HG03342 (cell line): ENCODE data around the gene SYT12.

Experiments
- ATAC-seq: cut with Tn5 transposase; IDR thresholded peaks from one replicate; pipeline ENCODE4 v1.9.1; 2021; ENCODE audit warnings: mild to moderate bottlenecking, moderate library complexity; ENCODE audit not compliant: unreplicated experiment

SYT12 gene

GRCh38 chr11:67054836-67055523, 32.0 kb downstream of the SYT12 start:
- no peak for ATAC-seq

GRCh38 chr11:67055812-67056211, 32.9 kb downstream of the SYT12 start:
- ATAC-seq, result no peak

GRCh38 chr11:67056267-67057204, 33.6 kb downstream of the SYT12 start, which contains the start of gene RHOD:
RHOD (plus strand) TSS chr11:67056847; CDS start chr11:67056903, 56 bp downstream.
- no peak for ATAC-seq

- no peak for ATAC-seq
Observed at GRCh38 chr11:67057205-67057672, 34.3 kb downstream of the SYT12 start.

- ATAC-seq, result no peak
Observed at GRCh38 chr11:67058506-67058905, 35.6 kb downstream of the SYT12 start.

GRCh38 chr11:67059671-67060070, 36.7 kb downstream of the SYT12 start:
- ATAC-seq, result no peak

GRCh38 chr11:67060111-67060522, 37.2 kb downstream of the SYT12 start:
- no peak for ATAC-seq

- ATAC-seq, result no peak
Observed at GRCh38 chr11:67062526-67063373, 39.8 kb downstream of the SYT12 start.

GRCh38 chr11:67066333-67066709, 43.4 kb downstream of the SYT12 start:
- ATAC-seq, result no peak

- ATAC-seq, result no peak
Observed at GRCh38 chr11:67071420-67072284, 48.7 kb downstream of the SYT12 start.

- ATAC-seq, result no peak
Observed at GRCh38 chr11:67072295-67072694, 49.4 kb downstream of the SYT12 start.

- ATAC-seq, result no peak
Observed at GRCh38 chr11:67073908-67074307, 51.0 kb downstream of the SYT12 start.

GRCh38 chr11:67076202-67076601, 53.3 kb downstream of the SYT12 start:
- ATAC-seq, result no peak

- ATAC-seq, result no peak
Observed at GRCh38 chr11:67079065-67079705, 56.3 kb downstream of the SYT12 start.

- ATAC-seq, result no peak
Observed at GRCh38 chr11:67082071-67082791, 59.3 kb downstream of the SYT12 start.

GRCh38 chr11:67083786-67084366, 60.9 kb downstream of the SYT12 start:
- ATAC-seq, result no peak

GRCh38 chr11:67085617-67086016, 62.7 kb downstream of the SYT12 start:
- ATAC-seq, result no peak

GRCh38 chr11:67090717-67091116, 67.8 kb downstream of the SYT12 start:
- no peak for ATAC-seq

GRCh38 chr11:67095214-67095507, 72.2 kb downstream of the SYT12 start:
- no peak for ATAC-seq
